Pancreas (tissue), 10 donors: ENCODE results near the gene BZW2. TPM values are rescaled to one million over a fixed set of nuclear protein-coding genes. Genes with fewer than 3 reads are reported as not detected.
"Not testable (repeated sequence)": the region's sequence is repeated elsewhere in the genome, so short reads cannot be mapped to it uniquely, and the experiment has no call there.

ENCODE experiments used
- ATAC-seq, 4 donors: fragments of 200-7000 bp; cut with Tn5 transposase; one replicate each; pipeline versions ENCODE4 v1.8.0 to v1.9.1; 2020; ENCODE audit warnings: mild to moderate bottlenecking in 4 of 4, moderate library complexity in 4 of 4
- DNase-seq, 6 donors: peaks; one replicate each; pipeline ENCODE4 v3.0.0-alpha.2; 2020
- FAIRE-seq: peaks from 2 replicates; lab custom pipeline; 2012; peaks lifted over from hg19 to GRCh38; lab: Jason Lieb, UNC
- H3K27ac ChIP-seq, 4 donors: fragments of 200-600 bp; sonication (generic); 1 replicate in 3 of 4; 2 replicates in 1 of 4; pipeline versions ENCODE4 v1.5.0 to v1.8.0; 2020
- H3K27me3 ChIP-seq, 4 donors: fragments of 200-600 bp; one replicate each; pipeline ENCODE4 v1.8.0; 2021
- H3K36me3 ChIP-seq, 3 donors: fragments of 200-600 bp; sonication (generic) in 1 of 3; one replicate each; pipeline versions ENCODE4 v1.5.0 to v1.8.0; 2020 to 2021
- H3K4me1 ChIP-seq, 3 donors: fragments of 200-600 bp; one replicate each; pipeline ENCODE4 v1.8.0; 2021
- H3K4me3 ChIP-seq, 4 donors: fragments of 200-600 bp; sonication (generic) in 2 of 4; one replicate each; pipeline versions ENCODE4 v1.5.0 to v1.8.0; 2020 to 2021
- H3K9me3 ChIP-seq, 4 donors: fragments of 200-600 bp; one replicate each; pipeline ENCODE4 v1.8.0; 2021
- CTCF ChIP-seq, 4 donors: fragments of 200-600 bp; sonication (generic) in 3 of 4; IDR thresholded peaks; one replicate each; pipeline versions ENCODE4 v1.5.0 to v1.8.0; 2021; ENCODE audit warnings: antibody characterized with exemption in 4 of 4
- WGBS, 2 donors: extraction: QIAGEN DNeasy Blood & Tissue Kit; methylation state at CpG; one replicate each; pipeline ENCODE4 v1.1.7; 2013; 5-methylcytosine and 5-hydroxymethylcytosine counted together
- intact Hi-C, 3 donors: fragments of 100-400 bp; cut with DNase I; formaldehyde crosslinking; loops; one replicate each; pipeline versions ENCODE4 v1.11.1 to v1.14.2; 2022
- polyA plus RNA-seq, 2 donors: library from polyadenylated mRNA; stranded (reverse); fragments of 200-250 nt; gene quantifications; one replicate each; pipeline ENCODE4 v1.2.3, GENCODE V29; 2013
- total RNA-seq, 6 donors: library from RNA; stranded (reverse); fragmentation: NEBNext Ultra II Directional in 4 of 6; extraction: Animal tissue kit (Norgen Biotek cat#: 25700) in 4 of 6; gene quantifications; one replicate each; pipeline versions ENCODE4 v1.2.1 to v1.2.4, GENCODE V29; 2021 to 2023
- donor health status: healthy with polysubstance abuse.
- donor health status: DM: no; HTN: no; CAD: no; lungs with moderate emphysema.
- donor health status: DM: no; HTN: no; CAD: no.
- donor health status: control.
- donor health status: control.
- donor health status: Bipolar disorder and iron deficiency.
- donor health status: DM: yes; HTN: yes; CAD: no.
- donor health status: DM: no; HTN: no; CAD: no.
- donor health status: DM: no; HTN: no; CAD: no.
- donor health status: DM: yes; HTN: yes; CAD: no.

Gene BZW2
- total and polyA plus RNA-seq, 8 donors, result 10.5 to 29.9 (median 18.2) TPM

DNA sequence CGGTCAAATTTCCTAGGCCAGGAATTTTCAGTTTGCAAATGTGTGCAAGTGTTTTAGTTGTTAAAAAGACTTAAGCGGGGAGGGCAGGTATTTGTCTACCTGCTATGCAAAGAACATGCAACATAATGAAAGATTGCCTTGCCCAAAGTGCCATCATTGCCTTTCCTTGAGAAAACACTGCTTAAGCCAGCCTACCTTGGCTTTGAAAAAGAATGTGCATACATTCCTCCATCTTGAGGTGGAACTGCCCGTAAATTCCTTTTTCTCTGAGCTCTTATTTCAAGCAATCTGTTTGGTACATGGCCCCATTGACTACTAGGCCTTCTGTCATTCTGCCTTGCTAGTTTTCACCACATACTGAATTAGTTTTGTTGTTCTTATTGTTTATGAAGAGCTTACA is 29.3 kb downstream of the BZW2 start:
- TF ChIP-seq CTCF (IDR thresholded peaks at IDR 0.05), result no peak

DNA sequence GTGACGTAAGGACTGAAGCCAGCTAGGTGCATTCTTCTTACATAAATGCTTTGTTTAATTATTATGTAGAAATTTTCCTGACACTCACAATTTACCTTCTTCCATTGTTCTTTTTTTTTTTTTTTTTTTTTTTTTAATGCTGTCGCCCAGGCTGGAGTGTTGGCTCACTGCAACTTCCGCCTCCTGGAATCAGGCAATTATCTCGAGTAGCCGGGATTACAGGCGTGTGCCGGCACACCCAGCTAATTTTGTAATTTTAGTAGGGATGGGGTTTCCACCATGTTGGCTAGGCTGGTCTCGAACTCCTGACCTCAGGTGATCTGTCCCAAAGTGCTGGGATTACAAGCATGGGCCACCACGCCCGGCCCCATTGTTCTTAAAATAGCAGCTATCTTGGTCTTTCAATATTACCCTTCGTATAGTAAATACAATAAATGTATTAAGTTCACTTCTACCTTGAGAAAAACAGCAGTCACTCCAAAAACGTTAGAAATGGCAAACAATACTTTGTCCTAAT is 32.1 kb downstream of the BZW2 start:
- no peak overlapping the region for H3K27ac ChIP-seq
- no peaks in the 10 kb centered on the region for H3K27me3 ChIP-seq
- H3K4me3 ChIP-seq, result no peak overlapping the region
- DNase-seq, result no peak
- 92 to 94% methylated on average over 12 of the region's 12 CpGs for WGBS, 2 donors
- FAIRE-seq, result no peak
- intact Hi-C loops, result no loop called here
- H3K36me3 ChIP-seq, result peaks cover 3 to 30% (median 3%) of the 10 kb centered on the region in 3 donors
- H3K4me1 ChIP-seq, result no peaks in the 10 kb centered on the region
- no peak for TF ChIP-seq CTCF (IDR thresholded peaks at IDR 0.05)
- H3K9me3 ChIP-seq, result no peaks in the 10 kb centered on the region
- no peak for ATAC-seq

More for the DNA sequence above, 29.3 kb downstream of the BZW2 start:
- Histone ChIP-seq H3K4me1 (no peaks in the 10 kb centered on the region), H3K9me3 (no peaks in the 10 kb centered on the region), H3K4me3 (no peak overlapping the region), H3K27me3 (no peaks in the 10 kb centered on the region), H3K36me3 (peaks cover 0 to 13% (median 0%) of the 10 kb centered on the region in 3 donors), H3K27ac (no peak overlapping the region)
- no peak for FAIRE-seq
- no peak for ATAC-seq
- WGBS, 2 donors, result 96 to 97% methylated on average over 3 of the region's 3 CpGs
- no peak for DNase-seq
- intact Hi-C loops, result no loop called here

- DNase-seq, result peak in 1 of 6 donors; percentile 14
- H3K4me3 ChIP-seq, FAIRE-seq, H3K4me1 ChIP-seq, intact Hi-C loops, H3K9me3 ChIP-seq, H3K27me3 ChIP-seq, ATAC-seq: not testable (repeated sequence)
- Histone ChIP-seq H3K36me3 (peaks cover 3 to 31% (median 3%) of the 10 kb centered on the region in 3 donors), H3K27ac (peak overlapping the region in 1 of 4 donors; percentile 29)
- 79 to 80% methylated on average over 14 of the region's 14 CpGs for WGBS, 2 donors
These were observed 32.9 kb downstream of the BZW2 start for GRCh38 chr7:16678645-16679566.

DNA sequence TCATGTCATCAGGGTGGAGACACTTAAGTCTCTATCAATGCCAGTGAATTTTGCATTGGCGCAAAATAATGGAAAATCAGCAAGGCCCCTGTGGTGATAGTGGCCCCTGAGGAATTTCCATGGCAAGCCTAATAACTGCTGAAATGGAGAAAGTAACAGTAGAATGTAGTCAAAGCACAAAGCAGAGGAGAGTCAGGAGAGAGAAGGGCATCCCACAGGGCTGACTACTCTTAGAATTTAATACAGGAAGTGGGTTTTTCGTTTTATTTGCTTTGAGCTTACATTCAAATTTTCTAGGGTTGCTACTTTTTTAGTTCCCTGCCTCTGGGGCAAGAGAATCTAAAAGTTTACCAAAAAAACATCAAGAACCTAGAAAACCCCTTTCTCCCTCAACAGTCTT is 39.0 kb downstream of the BZW2 start:
- H3K9me3 ChIP-seq, result no peaks in the 10 kb centered on the region
- peaks cover 3 to 22% (median 3%) of the 10 kb centered on the region in 3 donors for H3K36me3 ChIP-seq
- 62 to 74% methylated on average over 2 of the region's 2 CpGs for WGBS, 2 donors
- FAIRE-seq (no peak), ATAC-seq (no peak), DNase-seq (no peak)
- H3K4me1 ChIP-seq, result no peaks in the 10 kb centered on the region
- no peak overlapping the region for H3K27ac ChIP-seq
- no peak for TF ChIP-seq CTCF (IDR thresholded peaks at IDR 0.05)
- intact Hi-C loops, result no loop called here
- H3K4me3 ChIP-seq, result no peak overlapping the region
- H3K27me3 ChIP-seq, result no peaks in the 10 kb centered on the region

DNA sequence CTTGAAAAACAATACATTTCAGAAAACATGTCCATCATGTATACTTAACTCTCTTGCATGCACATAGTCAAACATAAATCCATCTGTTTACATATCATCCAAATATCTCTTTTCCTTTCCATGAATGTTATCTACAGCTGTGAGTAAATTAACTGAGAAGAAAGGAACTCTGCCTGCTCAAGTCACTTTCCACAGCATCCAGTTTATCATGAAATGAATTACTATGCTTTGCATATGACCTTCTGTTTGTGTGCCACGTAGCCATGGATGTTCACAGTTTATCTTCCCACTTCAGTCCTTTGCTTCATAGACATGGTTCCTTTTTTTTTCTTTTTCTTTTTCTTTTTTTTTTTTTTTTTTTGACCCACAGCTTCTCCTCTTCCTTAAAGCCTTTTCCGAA is 39.6 kb downstream of the BZW2 start:
- ATAC-seq, result no peak
- FAIRE-seq, result no peak

More for the DNA sequence above, 39.6 kb downstream of the BZW2 start:
- TF ChIP-seq CTCF (IDR thresholded peaks at IDR 0.05), result no peak
- peaks cover 3 to 25% (median 3%) of the 10 kb centered on the region in 3 donors for H3K36me3 ChIP-seq
- H3K27ac ChIP-seq, result no peak overlapping the region
- no peak for DNase-seq
- WGBS, 2 donors, result 95% methylated on average over 2 of the region's 2 CpGs
- no peaks in the 10 kb centered on the region for H3K4me1 ChIP-seq
- H3K4me3 ChIP-seq, result no peak overlapping the region
- no peaks in the 10 kb centered on the region for H3K27me3 ChIP-seq
- H3K9me3 ChIP-seq, result no peaks in the 10 kb centered on the region
- intact Hi-C loops, result no loop called here
